Measurements from ENCODE around the gene DDX1.

Gene DDX1

GRCh38 chr2:15664273-15665066 is 72.8 kb downstream of the DDX1 start:
- DNase-seq (ENCODE audit: low spot score), result no peak

- DNase-seq (ENCODE audit: low spot score), result no peak
Measured at GRCh38 chr2:15665067-15665942, 73.6 kb downstream of the DDX1 start.

GRCh38 chr2:15665943-15666460 is 74.3 kb downstream of the DDX1 start:
- no peak for DNase-seq (ENCODE audit: low spot score)

GRCh38 chr2:15666861-15667808 is 75.5 kb downstream of the DDX1 start:
- DNase-seq (ENCODE audit: low spot score), result peak; percentile 52

- no peak for DNase-seq (ENCODE audit: low spot score)
Measured at GRCh38 chr2:15667809-15668556, 76.3 kb downstream of the DDX1 start.

- DNase-seq (ENCODE audit: low spot score), result peak; percentile 17
Measured at GRCh38 chr2:15668611-15669305, 77.1 kb downstream of the DDX1 start.

GRCh38 chr2:15669375-15669910 is 77.8 kb downstream of the DDX1 start:
- DNase-seq (ENCODE audit: low spot score), result no peak

- DNase-seq (ENCODE audit: low spot score), result no peak
Measured at GRCh38 chr2:15670469-15670868, 78.8 kb downstream of the DDX1 start.

GRCh38 chr2:15670981-15671380 is 79.3 kb downstream of the DDX1 start:
- peak; percentile 22 for DNase-seq (ENCODE audit: low spot score)

- no peak for DNase-seq (ENCODE audit: low spot score)
Measured at GRCh38 chr2:15671409-15671808, 79.7 kb downstream of the DDX1 start.

GRCh38 chr2:15671842-15672815 is 80.5 kb downstream of the DDX1 start:
- DNase-seq (ENCODE audit: low spot score), result peak; percentile 31

- DNase-seq (ENCODE audit: low spot score), result no peak
Measured at GRCh38 chr2:15672961-15673918, 81.6 kb downstream of the DDX1 start.

- DNase-seq (ENCODE audit: low spot score), result no peak
Measured at GRCh38 chr2:15673919-15674636, 82.4 kb downstream of the DDX1 start.

- no peak for DNase-seq (ENCODE audit: low spot score)
Measured at GRCh38 chr2:15674637-15675455, 83.2 kb downstream of the DDX1 start.

- no peak for DNase-seq (ENCODE audit: low spot score)
Measured at GRCh38 chr2:15675456-15676195, 84.0 kb downstream of the DDX1 start.
